Trophoblast cell (in vitro differentiated cells and primary cell): ENCODE data around the gene MEG3.
"Not testable (repeated sequence)": the region's sequence is repeated elsewhere in the genome, so short reads cannot be mapped to it uniquely, and the experiment has no call there.

Source experiments
- DNase-seq, 2 donors: peaks; one replicate each; pipeline ENCODE4 v3.0.0-alpha.2; 2016
- H2AFZ ChIP-seq: 2 replicates; pipeline ENCODE4 v1.6.1; 2013; ENCODE audit warnings: low read length, moderate library complexity, mild to moderate bottlenecking; ENCODE audit not compliant: insufficient read depth, poor library complexity
- H2AK5ac ChIP-seq: 2 replicates; pipeline ENCODE4 v1.6.1; 2013; ENCODE audit warnings: mild to moderate bottlenecking, low read length
- H2BK120ac ChIP-seq: 2 replicates; pipeline ENCODE4 v1.6.1; 2013; ENCODE audit warnings: low read length, mild to moderate bottlenecking, moderate library complexity; ENCODE audit not compliant: insufficient read depth, poor library complexity
- H2BK12ac ChIP-seq: 2 replicates; pipeline ENCODE4 v1.6.1; 2013; ENCODE audit warnings: mild to moderate bottlenecking, low read length, moderate library complexity
- H2BK5ac ChIP-seq: 2 replicates; pipeline ENCODE4 v1.6.1; 2013; ENCODE audit warnings: low read length, low read depth, moderate library complexity, mild to moderate bottlenecking; ENCODE audit not compliant: poor library complexity
- H3K14ac ChIP-seq: 2 replicates; pipeline ENCODE4 v1.6.1; 2013; ENCODE audit warnings: mild to moderate bottlenecking, low read length
- H3K18ac ChIP-seq: 2 replicates; pipeline ENCODE4 v1.6.1; 2013; ENCODE audit warnings: mild to moderate bottlenecking, low read length
- H3K23ac ChIP-seq: 2 replicates; pipeline ENCODE4 v1.6.1; 2013; ENCODE audit warnings: low read length
- H3K27ac ChIP-seq: 2 replicates; pipeline ENCODE4 v1.5.1; 2013; ENCODE audit warnings: low read depth, mild to moderate bottlenecking, inconsistent platforms, low read length, moderate library complexity
- H3K27me3 ChIP-seq: 2 replicates; pipeline ENCODE4 v1.6.1; 2013; ENCODE audit warnings: inconsistent platforms, mild to moderate bottlenecking, low read length, moderate library complexity; ENCODE audit not compliant: insufficient read depth
- H3K36me3 ChIP-seq, 2 experiments: 1 replicate in 1 of 2; 2 replicates in 1 of 2; pipeline ENCODE4 v1.6.1; 2013; ENCODE audit warnings: low read length in 2 of 2, mild to moderate bottlenecking in 2 of 2, moderate library complexity in 1 of 2; ENCODE audit not compliant: insufficient read depth in 2 of 2, control insufficient read depth in 1 of 2
- H3K4ac ChIP-seq: 2 replicates; pipeline ENCODE4 v1.6.1; 2013; ENCODE audit warnings: low read depth, mild to moderate bottlenecking, low read length, moderate library complexity
- H3K4me1 ChIP-seq, 2 experiments: 1 replicate in 1 of 2; 2 replicates in 1 of 2; pipeline ENCODE4 v1.6.1; 2013; ENCODE audit warnings: low read length in 2 of 2, mild to moderate bottlenecking in 2 of 2, moderate library complexity in 1 of 2; ENCODE audit not compliant: insufficient read depth in 2 of 2, control insufficient read depth in 1 of 2
- H3K4me2 ChIP-seq: 2 replicates; pipeline ENCODE4 v1.6.1; 2013; ENCODE audit warnings: inconsistent platforms, mild to moderate bottlenecking, low read length, moderate library complexity
- H3K4me3 ChIP-seq: 2 replicates; pipeline ENCODE4 v1.5.1; 2013; ENCODE audit warnings: mild to moderate bottlenecking, low read depth, low read length, inconsistent platforms
- H3K79me1 ChIP-seq: one replicate; pipeline ENCODE4 v1.6.1; 2013; ENCODE audit warnings: low read length
- H3K79me2 ChIP-seq: 2 replicates; pipeline ENCODE4 v1.6.1; 2013; ENCODE audit warnings: low read length, mild to moderate bottlenecking; ENCODE audit not compliant: control insufficient read depth, insufficient read depth, poor library complexity
- H3K9ac ChIP-seq: 2 replicates; pipeline ENCODE4 v1.6.1; 2013; ENCODE audit warnings: mild to moderate bottlenecking, low read length
- H3K9me3 ChIP-seq: 2 replicates; pipeline ENCODE4 v1.6.1; 2013; ENCODE audit warnings: low read depth, mild to moderate bottlenecking, control low read depth, inconsistent platforms, low read length; ENCODE audit not compliant: insufficient read depth
- H4K12ac ChIP-seq: 2 replicates; pipeline ENCODE4 v1.6.1; 2013; ENCODE audit warnings: low read depth, mild to moderate bottlenecking, low read length, moderate library complexity
- H4K8ac ChIP-seq: 2 replicates; pipeline ENCODE4 v1.6.1; 2013; ENCODE audit warnings: low read depth, mild to moderate bottlenecking, low read length, moderate library complexity
- H4K91ac ChIP-seq: one replicate; pipeline ENCODE4 v1.6.1; 2013; ENCODE audit warnings: low read depth, mild to moderate bottlenecking, low read length, moderate library complexity
- WGBS: extraction: QIAGEN DNeasy Blood & Tissue Kit; methylation state at CpG from one replicate; pipeline ENCODE4 v1.1.7; 2013; ENCODE audit warnings: missing lambda C conversion rate; ENCODE audit not compliant: insufficient read length, insufficient coverage; ENCODE audit errors: extremely low coverage; 5-methylcytosine and 5-hydroxymethylcytosine counted together

MEG3 gene

DNA sequence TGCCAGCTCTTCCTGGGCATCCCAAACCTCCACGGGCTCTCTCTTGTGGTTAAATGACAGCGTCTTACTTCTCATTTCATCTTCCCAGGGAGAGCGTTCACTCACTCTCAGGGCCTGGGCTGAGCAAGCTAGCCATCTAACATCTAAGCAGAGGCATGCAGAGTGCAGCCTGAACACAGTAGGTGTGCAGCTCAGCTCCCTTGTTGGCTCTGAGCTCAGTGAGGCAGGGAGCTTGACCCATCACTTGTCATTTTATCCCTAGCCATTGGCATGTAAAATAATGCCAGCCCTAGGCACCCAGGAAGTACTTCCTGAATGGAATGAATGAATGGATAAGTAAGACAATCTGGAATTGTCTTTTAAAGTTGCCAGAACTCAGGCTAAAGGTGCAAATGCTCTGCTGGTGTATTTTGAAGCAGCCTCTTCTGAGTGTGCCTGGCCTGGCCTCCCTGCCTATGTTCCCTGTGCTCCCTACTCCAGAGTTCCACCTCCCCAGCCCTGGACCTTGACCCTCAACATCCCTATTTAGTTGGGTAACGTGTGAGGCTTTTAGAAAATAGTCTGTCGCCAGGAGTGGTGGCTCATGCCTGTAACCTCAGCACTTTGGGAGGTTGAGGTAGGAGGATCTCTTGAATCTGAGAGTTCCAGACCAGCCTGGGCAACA lies 9.5 kb upstream of the MEG3 start:
- DNase-seq, result no peak
- Histone ChIP-seq H3K14ac (no peak overlapping the region), H3K27me3 (peaks cover 2% of the 10 kb centered on the region), H2BK120ac (no peak overlapping the region), H4K8ac (no peak overlapping the region), H2AFZ (no peak overlapping the region), H4K12ac (no peak overlapping the region), H2AK5ac (no peak overlapping the region), H3K23ac (no peak overlapping the region), H2BK5ac (no peak overlapping the region), H3K9me3 (peaks cover 13% of the 10 kb centered on the region), H3K79me2 (no peaks in the 10 kb centered on the region), H3K4me3 (no peak overlapping the region), H2BK12ac (no peak overlapping the region), H3K18ac (no peak overlapping the region), H3K79me1 (no peaks in the 10 kb centered on the region), H3K36me3 (no peaks in the 10 kb centered on the region), H3K4me1 (no peaks in the 10 kb centered on the region), H4K91ac (no peak overlapping the region), H3K27ac (no peak overlapping the region), H3K9ac (no peak overlapping the region), H3K4me2 (no peak overlapping the region), H3K4ac (no peak overlapping the region)
- WGBS, result no CpG with 5 or more reads among the region's 5 CpGs

DNA sequence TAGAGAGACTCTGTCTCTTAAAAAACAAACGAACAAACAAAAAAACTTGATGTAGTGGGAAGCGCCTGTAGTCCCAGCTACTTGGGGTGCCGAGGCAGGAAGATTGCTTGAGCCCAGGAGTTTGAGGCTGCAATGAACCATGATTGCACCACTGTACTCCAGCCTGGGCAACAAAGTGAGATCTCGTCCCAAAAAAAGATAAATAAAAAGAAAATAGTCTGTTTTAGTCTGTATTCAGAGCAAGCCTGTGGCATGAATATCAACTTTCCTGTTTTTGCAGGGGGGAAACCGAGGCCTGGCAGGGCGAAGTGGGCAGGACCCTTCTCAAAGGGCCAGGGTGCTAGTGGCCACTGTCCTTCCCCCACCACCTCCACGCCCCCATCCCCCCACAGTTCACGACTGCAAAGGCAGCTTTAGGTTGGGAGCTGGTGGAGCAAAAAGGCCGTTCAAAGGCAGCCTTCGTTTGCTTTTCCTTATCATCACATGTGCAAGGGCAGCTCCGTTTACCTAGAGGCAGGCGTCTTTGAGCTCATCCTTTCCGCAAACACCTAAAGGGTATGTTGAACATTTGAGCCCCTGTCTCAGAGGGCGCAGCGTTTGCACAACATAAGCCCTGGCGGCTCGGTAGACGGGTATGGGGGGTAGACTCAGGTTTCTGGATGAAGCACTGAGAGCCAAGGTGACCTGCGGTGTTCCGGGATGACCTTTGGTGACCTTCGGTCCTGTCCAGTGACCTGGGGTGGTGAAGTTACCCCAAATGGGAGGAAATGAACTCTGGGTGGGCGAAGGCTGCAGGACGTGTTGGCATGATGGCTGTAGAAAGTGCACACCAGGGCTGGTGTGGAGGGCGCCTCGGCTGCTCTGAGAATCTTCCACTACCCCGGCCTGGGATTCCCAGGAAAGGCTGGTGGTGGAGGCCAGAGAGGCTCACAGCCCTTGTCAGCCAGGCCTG lies 8.7 kb upstream of the MEG3 start:
- Histone ChIP-seq H3K27ac (no peak overlapping the region), H2BK120ac (no peak overlapping the region), H3K9me3 (peaks cover 6% of the 10 kb centered on the region), H3K79me2 (no peaks in the 10 kb centered on the region), H3K4ac (no peak overlapping the region), H3K79me1 (no peaks in the 10 kb centered on the region), H3K18ac (no peak overlapping the region), H4K12ac (no peak overlapping the region), H2AK5ac (no peak overlapping the region), H2BK5ac (no peak overlapping the region), H4K8ac (no peak overlapping the region), H3K23ac (no peak overlapping the region), H3K4me2 (no peak overlapping the region), H3K4me3 (no peak overlapping the region), H3K14ac (no peak overlapping the region), H3K9ac (no peak overlapping the region), H3K36me3 (no peaks in the 10 kb centered on the region), H3K27me3 (no peaks in the 10 kb centered on the region), H4K91ac (no peak overlapping the region), H3K4me1 (no peaks in the 10 kb centered on the region), H2BK12ac (no peak overlapping the region), H2AFZ (no peak overlapping the region)
- no peak for DNase-seq
- no CpG with 5 or more reads among the region's 26 CpGs for WGBS

DNA sequence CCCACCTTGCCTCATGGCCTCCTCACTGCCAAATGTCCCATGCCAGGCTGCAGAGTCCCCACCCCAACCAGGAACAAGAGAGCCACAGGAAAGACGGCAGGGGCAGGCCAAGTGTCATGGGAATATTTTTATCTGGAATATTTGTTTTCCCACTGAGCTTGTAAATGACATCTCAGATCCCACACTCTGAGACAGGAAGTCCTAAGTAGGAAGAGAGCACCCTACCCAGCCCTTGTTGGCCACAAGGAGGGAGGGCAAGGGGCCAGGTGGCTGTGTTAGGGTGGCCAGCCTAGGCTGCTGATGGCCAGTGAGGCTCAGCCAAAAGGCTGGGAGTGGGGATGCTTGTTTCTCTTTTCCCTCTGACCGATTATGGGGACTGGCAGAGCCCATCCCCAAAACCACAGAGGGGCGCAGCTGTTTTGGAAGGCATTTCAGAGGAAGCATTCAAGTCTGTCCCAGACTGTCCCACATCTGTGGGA lies 7.7 kb upstream of the MEG3 start:
- Histone ChIP-seq H2BK120ac (no peak overlapping the region), H3K4me2 (no peak overlapping the region), H3K18ac (no peak overlapping the region), H3K14ac (no peak overlapping the region), H3K79me1 (no peaks in the 10 kb centered on the region), H3K4me1 (no peaks in the 10 kb centered on the region), H3K9ac (no peak overlapping the region), H3K27me3 (no peaks in the 10 kb centered on the region), H4K91ac (no peak overlapping the region), H3K23ac (no peak overlapping the region), H3K9me3 (peaks cover 3% of the 10 kb centered on the region), H2BK12ac (no peak overlapping the region), H3K79me2 (no peaks in the 10 kb centered on the region), H3K36me3 (no peaks in the 10 kb centered on the region), H4K8ac (no peak overlapping the region), H4K12ac (no peak overlapping the region), H3K4ac (no peak overlapping the region), H2AK5ac (no peak overlapping the region), H2AFZ (no peak overlapping the region), H3K27ac (no peak overlapping the region), H3K4me3 (no peak overlapping the region), H2BK5ac (no peak overlapping the region)
- WGBS, result no CpG with 5 or more reads among the region's 3 CpGs
- DNase-seq, result no peak

DNA sequence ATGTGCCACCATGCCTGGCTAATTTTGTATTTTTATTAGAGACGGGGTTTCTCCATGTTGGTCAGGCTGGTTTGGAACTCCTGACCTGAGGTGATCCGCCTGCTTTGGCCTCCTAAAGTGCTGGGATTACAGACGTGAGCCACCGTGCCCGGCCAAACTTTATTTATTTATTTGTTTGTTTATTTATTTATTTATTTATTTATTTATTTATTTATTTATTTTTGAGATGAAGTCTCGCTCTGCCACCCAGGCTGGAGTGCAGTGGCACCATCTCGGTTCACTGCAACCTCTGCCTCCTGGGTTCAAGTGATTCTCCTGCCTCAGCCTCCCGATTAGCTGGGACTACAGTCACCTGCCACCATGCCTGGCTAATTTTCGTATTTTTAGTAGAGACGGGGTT lies 7.0 kb upstream of the MEG3 start:
- H3K9ac ChIP-seq, H3K23ac ChIP-seq, H2BK12ac ChIP-seq, H3K9me3 ChIP-seq, H3K4me1 ChIP-seq, H2BK5ac ChIP-seq, H3K4me2 ChIP-seq, H4K8ac ChIP-seq, DNase-seq, H3K79me1 ChIP-seq, H3K4ac ChIP-seq, H3K18ac ChIP-seq, H3K27me3 ChIP-seq, H4K12ac ChIP-seq, H2AFZ ChIP-seq, H3K36me3 ChIP-seq, H2AK5ac ChIP-seq, H2BK120ac ChIP-seq, H3K27ac ChIP-seq, H3K79me2 ChIP-seq, H3K14ac ChIP-seq, H3K4me3 ChIP-seq, H4K91ac ChIP-seq: not testable (repeated sequence)
- WGBS, result no CpG with 5 or more reads among the region's 10 CpGs
